ENCODE measurements around the gene CTNS. TPM values are rescaled to one million over a fixed set of nuclear protein-coding genes. Genes with fewer than 3 reads are reported as not detected.

CTNS gene
- total and polyA plus RNA-seq, 2 of the 13 experiments (the other 11 are each of a cell fraction or from before 2014, with no cell fraction given) = 9.5 to 13.7 TPM

DNA sequence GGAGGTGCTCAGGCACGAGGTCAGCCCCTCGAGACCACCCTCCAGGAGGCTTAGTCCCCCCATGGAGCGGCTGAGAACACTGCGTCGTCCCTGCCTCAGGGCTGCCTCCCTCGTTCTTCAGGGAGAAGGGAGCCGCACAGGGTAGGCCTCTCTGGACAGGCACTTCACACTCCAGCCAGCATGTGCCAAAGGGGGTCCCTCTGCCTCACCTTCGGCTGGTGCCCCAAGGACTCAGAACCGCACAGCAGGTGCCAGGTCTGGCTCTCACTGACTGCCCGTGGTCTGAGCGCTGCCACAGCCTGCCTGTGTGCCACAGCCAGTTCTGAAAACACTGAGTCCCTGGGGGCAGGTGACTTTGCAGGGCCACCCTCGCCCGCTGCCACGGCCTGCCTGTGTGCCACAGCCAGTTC lies 52.3 kb downstream of the CTNS start (continued):
- TF ChIP-seq, protein P1, sequence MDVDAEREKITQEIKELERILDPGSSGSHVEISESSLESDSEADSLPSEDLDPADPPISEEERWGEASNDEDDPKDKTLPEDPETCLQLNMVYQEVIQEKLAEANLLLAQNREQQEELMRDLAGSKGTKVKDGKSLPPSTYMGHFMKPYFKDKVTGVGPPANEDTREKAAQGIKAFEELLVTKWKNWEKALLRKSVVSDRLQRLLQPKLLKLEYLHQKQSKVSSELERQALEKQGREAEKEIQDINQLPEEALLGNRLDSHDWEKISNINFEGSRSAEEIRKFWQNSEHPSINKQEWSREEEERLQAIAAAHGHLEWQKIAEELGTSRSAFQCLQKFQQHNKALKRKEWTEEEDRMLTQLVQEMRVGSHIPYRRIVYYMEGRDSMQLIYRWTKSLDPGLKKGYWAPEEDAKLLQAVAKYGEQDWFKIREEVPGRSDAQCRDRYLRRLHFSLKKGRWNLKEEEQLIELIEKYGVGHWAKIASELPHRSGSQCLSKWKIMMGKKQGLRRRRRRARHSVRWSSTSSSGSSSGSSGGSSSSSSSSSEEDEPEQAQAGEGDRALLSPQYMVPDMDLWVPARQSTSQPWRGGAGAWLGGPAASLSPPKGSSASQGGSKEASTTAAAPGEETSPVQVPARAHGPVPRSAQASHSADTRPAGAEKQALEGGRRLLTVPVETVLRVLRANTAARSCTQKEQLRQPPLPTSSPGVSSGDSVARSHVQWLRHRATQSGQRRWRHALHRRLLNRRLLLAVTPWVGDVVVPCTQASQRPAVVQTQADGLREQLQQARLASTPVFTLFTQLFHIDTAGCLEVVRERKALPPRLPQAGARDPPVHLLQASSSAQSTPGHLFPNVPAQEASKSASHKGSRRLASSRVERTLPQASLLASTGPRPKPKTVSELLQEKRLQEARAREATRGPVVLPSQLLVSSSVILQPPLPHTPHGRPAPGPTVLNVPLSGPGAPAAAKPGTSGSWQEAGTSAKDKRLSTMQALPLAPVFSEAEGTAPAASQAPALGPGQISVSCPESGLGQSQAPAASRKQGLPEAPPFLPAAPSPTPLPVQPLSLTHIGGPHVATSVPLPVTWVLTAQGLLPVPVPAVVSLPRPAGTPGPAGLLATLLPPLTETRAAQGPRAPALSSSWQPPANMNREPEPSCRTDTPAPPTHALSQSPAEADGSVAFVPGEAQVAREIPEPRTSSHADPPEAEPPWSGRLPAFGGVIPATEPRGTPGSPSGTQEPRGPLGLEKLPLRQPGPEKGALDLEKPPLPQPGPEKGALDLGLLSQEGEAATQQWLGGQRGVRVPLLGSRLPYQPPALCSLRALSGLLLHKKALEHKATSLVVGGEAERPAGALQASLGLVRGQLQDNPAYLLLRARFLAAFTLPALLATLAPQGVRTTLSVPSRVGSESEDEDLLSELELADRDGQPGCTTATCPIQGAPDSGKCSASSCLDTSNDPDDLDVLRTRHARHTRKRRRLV (CRISPR knock-in tag; IDR thresholded peaks at IDR 0.05) = no peak
- TF ChIP-seq SOX6 (IDR thresholded peaks at IDR 0.05) (no peak), SOX6 (CRISPR knock-in tag; IDR thresholded peaks at IDR 0.05) (no peak), ZNF143 (CRISPR knock-in tag; IDR thresholded peaks at IDR 0.05) (no peak)

DNA sequence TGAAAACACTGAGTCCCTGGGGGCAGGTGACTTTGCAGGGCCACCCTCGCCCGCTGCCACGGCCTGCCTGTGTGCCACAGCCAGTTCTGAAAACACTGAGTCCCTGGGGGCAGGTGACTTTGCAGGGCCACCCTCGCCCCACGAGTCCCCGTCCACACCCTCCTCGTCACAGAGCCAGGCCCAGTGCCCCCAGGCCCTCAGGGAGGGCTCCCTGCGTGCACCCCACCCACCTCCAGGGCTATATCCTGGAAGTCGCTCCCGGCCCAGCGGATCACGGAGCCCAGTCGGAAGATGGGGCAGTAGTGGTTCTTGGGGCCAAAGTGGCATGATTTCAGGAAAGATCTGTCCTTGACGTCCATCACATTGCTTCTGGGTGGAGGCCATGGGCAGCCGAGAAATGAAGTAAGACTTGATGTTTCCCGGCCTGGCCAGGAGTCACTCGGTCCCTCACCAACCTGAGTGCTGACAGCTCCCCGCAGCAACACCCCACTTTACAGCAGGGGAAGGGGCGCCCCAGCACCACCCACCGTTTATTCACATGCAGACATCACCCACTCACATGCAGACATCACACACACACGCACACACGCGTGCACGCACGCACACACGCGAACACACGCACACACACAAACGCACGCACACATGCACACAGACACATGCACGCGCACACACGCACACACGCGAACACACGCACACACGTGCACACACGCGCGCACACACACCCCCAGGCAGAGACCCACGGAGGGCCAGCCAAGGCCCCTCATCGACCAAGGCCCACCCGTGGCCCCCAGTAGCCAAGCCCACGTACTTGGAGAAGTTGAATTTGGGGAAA lies 52.9 kb downstream of the CTNS start:
- H3K9me3 ChIP-seq (ENCODE audit: low read length) = no peaks in the 10 kb centered on the region
- CTCF ChIA-PET (ENCODE audit: low intra/inter-chr PET ratio, low total read pairs) = no interaction called here

More for the DNA sequence above, 52.9 kb downstream of the CTNS start:
- H3K4me3 ChIP-seq (replicated peaks in 1 of 3; ENCODE audit: insufficient read depth in 1 of 3, low read depth in 2 of 3, low read length in 3 of 3) = no peak overlapping the region
- TF ChIP-seq, protein P2, sequence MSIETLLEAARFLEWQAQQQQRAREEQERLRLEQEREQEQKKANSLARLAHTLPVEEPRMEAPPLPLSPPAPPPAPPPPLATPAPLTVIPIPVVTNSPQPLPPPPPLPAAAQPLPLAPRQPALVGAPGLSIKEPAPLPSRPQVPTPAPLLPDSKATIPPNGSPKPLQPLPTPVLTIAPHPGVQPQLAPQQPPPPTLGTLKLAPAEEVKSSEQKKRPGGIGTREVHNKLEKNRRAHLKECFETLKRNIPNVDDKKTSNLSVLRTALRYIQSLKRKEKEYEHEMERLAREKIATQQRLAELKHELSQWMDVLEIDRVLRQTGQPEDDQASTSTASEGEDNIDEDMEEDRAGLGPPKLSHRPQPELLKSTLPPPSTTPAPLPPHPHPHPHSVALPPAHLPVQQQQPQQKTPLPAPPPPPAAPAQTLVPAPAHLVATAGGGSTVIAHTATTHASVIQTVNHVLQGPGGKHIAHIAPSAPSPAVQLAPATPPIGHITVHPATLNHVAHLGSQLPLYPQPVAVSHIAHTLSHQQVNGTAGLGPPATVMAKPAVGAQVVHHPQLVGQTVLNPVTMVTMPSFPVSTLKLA (IDR thresholded peaks at IDR 0.05) = peak; percentile 54
- TF ChIP-seq RERE (CRISPR knock-in tag; IDR thresholded peaks at IDR 0.05; ENCODE audit: low read depth) = no peak
- TF ChIP-seq ZEB1 (IDR thresholded peaks at IDR 0.05; ENCODE audit: insufficient replicate concordance, low read depth) = no peak
- TF ChIP-seq KDM1A (CRISPR knock-in tag; IDR thresholded peaks at IDR 0.05) = no peak
- no peak for TF ChIP-seq FOXP1 (IDR thresholded peaks at IDR 0.05)
- no peak for TF ChIP-seq FOXP1 (CRISPR knock-in tag; IDR thresholded peaks at IDR 0.05)
- ATAC-seq (0 out of 3 replicates have a peak, but pooled peaks have one; percentile 15), DNase-seq (ENCODE audit: low spot score) (no peak), FAIRE-seq (no peak)
- H3K9ac ChIP-seq (ENCODE audit: insufficient read depth, low read depth, low read length) = no peak overlapping the region
- peaks cover 2% of the 10 kb centered on the region for H3K4me1 ChIP-seq (ENCODE audit: insufficient read depth, low read length)
- no peak overlapping the region for H2AFZ ChIP-seq (ENCODE audit: low read length)
- no peaks in the 10 kb centered on the region for H3K36me3 ChIP-seq (replicated peaks in 1 of 2; ENCODE audit: control insufficient read depth in 1 of 2, insufficient read depth in 2 of 2, low read length in 2 of 2)
- intact Hi-C loops (cut with micrococcal nuclease; ENCODE audit: unreplicated experiment) = no loop called here
- no peaks in the 10 kb centered on the region for H4K20me1 ChIP-seq (ENCODE audit: insufficient read depth, low read length)
- BruUV-seq (replicated peaks) = no TSS peak
- 86% methylated on average over 35 of the region's 44 CpGs for WGBS (ENCODE audit: low lambda C conversion rate)
- H3K79me2 ChIP-seq (ENCODE audit: insufficient read depth, low read length) = no peaks in the 10 kb centered on the region
- peaks cover 1 to 2% of the 10 kb centered on the region in 2 experiments; a peak in 3 of 5 replicates for H3K27me3 ChIP-seq (ENCODE audit: control insufficient read depth in 1 of 2, insufficient read depth in 2 of 2, low read length in 2 of 2)
- no peak overlapping the region for H3K27ac ChIP-seq (ENCODE audit: extremely low read length, insufficient read depth, low read length)
- in situ Hi-C loops (cut with HindIII; ENCODE audit: extremely low pct_ligation_motif_present, low pct_unique_long_range_greater_than_20kb) = no loop called here
- H3K4me2 ChIP-seq (ENCODE audit: low read depth, low read length) = no peak overlapping the region
- POLR2A ChIA-PET = no interaction called here

All from HepG2 (cell line).